ENCODE results near the gene PHB1.

DNA sequence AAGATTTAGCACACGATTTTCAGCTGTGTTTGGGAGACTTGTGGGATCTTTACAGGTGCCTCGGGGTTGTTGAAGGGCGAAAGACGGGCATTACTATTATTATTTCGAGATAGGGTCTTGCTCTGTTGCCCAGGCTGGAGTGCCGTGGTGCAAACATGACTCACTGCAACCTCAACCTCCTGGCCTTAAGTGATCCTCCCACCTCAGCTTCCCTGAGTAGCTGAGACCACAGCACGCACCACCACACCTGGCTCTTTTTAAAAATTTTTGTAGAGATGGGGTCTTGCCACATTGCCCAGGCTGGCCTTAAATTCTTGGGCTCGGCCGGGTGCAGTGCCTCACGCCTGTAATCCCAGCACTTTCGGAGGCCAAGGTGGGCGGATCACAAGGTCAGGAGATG is 29.7 kb upstream of the PHB1 start:
- TF ChIP-seq, protein P1, sequence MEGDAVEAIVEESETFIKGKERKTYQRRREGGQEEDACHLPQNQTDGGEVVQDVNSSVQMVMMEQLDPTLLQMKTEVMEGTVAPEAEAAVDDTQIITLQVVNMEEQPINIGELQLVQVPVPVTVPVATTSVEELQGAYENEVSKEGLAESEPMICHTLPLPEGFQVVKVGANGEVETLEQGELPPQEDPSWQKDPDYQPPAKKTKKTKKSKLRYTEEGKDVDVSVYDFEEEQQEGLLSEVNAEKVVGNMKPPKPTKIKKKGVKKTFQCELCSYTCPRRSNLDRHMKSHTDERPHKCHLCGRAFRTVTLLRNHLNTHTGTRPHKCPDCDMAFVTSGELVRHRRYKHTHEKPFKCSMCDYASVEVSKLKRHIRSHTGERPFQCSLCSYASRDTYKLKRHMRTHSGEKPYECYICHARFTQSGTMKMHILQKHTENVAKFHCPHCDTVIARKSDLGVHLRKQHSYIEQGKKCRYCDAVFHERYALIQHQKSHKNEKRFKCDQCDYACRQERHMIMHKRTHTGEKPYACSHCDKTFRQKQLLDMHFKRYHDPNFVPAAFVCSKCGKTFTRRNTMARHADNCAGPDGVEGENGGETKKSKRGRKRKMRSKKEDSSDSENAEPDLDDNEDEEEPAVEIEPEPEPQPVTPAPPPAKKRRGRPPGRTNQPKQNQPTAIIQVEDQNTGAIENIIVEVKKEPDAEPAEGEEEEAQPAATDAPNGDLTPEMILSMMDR (IDR thresholded peaks at IDR 0.05) = no peak
- TF ChIP-seq NFIC (IDR thresholded peaks at IDR 0.05; ENCODE audit: borderline replicate concordance) = no peak
- TF ChIP-seq, protein P2, sequence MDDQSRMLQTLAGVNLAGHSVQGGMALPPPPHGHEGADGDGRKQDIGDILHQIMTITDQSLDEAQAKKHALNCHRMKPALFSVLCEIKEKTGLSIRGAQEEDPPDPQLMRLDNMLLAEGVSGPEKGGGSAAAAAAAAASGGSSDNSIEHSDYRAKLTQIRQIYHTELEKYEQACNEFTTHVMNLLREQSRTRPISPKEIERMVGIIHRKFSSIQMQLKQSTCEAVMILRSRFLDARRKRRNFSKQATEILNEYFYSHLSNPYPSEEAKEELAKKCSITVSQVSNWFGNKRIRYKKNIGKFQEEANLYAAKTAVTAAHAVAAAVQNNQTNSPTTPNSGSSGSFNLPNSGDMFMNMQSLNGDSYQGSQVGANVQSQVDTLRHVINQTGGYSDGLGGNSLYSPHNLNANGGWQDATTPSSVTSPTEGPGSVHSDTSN (IDR thresholded peaks at IDR 0.05) = no peak

All from SK-N-SH (cell line).